ENCODE measurements around the gene TELO2.

DNA sequence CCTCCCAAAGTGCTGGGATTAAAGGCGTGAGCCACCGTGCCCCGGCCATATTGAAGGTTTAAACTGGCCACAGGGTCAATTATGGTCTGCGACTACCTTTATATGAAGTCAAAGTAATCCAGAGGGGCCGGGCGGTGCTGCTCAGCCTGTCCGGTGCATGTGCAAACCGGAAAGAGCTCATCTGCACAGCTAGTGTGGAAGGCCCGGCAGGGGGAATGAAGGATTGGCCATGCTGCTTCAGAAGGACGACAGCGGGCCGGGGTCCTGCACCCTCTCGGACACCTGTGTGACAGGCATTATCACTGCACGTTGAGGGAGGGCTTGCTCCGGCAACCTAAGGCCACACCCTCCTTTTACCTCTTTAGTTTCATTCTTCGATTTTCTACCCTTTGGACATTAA, 63.9 kb downstream of the TELO2 start:
- TF ChIP-seq, protein P1, sequence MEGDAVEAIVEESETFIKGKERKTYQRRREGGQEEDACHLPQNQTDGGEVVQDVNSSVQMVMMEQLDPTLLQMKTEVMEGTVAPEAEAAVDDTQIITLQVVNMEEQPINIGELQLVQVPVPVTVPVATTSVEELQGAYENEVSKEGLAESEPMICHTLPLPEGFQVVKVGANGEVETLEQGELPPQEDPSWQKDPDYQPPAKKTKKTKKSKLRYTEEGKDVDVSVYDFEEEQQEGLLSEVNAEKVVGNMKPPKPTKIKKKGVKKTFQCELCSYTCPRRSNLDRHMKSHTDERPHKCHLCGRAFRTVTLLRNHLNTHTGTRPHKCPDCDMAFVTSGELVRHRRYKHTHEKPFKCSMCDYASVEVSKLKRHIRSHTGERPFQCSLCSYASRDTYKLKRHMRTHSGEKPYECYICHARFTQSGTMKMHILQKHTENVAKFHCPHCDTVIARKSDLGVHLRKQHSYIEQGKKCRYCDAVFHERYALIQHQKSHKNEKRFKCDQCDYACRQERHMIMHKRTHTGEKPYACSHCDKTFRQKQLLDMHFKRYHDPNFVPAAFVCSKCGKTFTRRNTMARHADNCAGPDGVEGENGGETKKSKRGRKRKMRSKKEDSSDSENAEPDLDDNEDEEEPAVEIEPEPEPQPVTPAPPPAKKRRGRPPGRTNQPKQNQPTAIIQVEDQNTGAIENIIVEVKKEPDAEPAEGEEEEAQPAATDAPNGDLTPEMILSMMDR (IDR thresholded peaks at IDR 0.05): no peak
- TF ChIP-seq ZFX (IDR thresholded peaks at IDR 0.05; ENCODE audit: borderline replicate concordance): no peak
